HG02642 (cell line): Measurements from ENCODE around the gene MDH1.
"Not testable (repeated sequence)": the region's sequence is repeated elsewhere in the genome, so short reads cannot be mapped to it uniquely, and the experiment has no call there.

Experiments
- ATAC-seq: cut with Tn5 transposase; IDR thresholded peaks from one replicate; pipeline ENCODE4 v1.9.1; 2021; ENCODE audit warnings: mild to moderate bottlenecking; ENCODE audit not compliant: unreplicated experiment, poor library complexity

MDH1 gene

GRCh38 chr2:63587814-63588384, 864 bp upstream of the MDH1 start:
- no peak for ATAC-seq

GRCh38 chr2:63589148-63589958, 590 bp downstream of the MDH1 start:
- ATAC-seq = peak; percentile 13

GRCh38 chr2:63590626-63591408, 2.1 kb downstream of the MDH1 start:
- no peak for ATAC-seq

GRCh38 chr2:63591566-63592175, 2.9 kb downstream of the MDH1 start:
- ATAC-seq = no peak

GRCh38 chr2:63594660-63595059, 5.9 kb downstream of the MDH1 start:
- ATAC-seq = no peak

- ATAC-seq = no peak
These were observed 7.7 kb downstream of the MDH1 start for GRCh38 chr2:63596401-63596883.

GRCh38 chr2:63598981-63599380, 10.2 kb downstream of the MDH1 start:
- ATAC-seq = no peak

- ATAC-seq = no peak
These were observed 12.2 kb downstream of the MDH1 start for GRCh38 chr2:63600881-63601460.

- no peak for ATAC-seq
These were observed 15.9 kb downstream of the MDH1 start for GRCh38 chr2:63604666-63605065.

GRCh38 chr2:63608865-63609264, 20.1 kb downstream of the MDH1 start:
- not testable (repeated sequence) for ATAC-seq

GRCh38 chr2:63610525-63610924, 21.8 kb downstream of the MDH1 start:
- no peak for ATAC-seq

GRCh38 chr2:63613391-63613901, 24.7 kb downstream of the MDH1 start:
- ATAC-seq = no peak

GRCh38 chr2:63614448-63614968, 25.7 kb downstream of the MDH1 start:
- no peak for ATAC-seq

GRCh38 chr2:63614983-63615945, 26.5 kb downstream of the MDH1 start:
- ATAC-seq = no peak

GRCh38 chr2:63617366-63617765, 28.6 kb downstream of the MDH1 start:
- no peak for ATAC-seq

GRCh38 chr2:63619328-63619727, 30.6 kb downstream of the MDH1 start:
- no peak for ATAC-seq

GRCh38 chr2:63622751-63623150, 34.0 kb downstream of the MDH1 start:
- ATAC-seq = no peak

GRCh38 chr2:63623763-63624162, 35.0 kb downstream of the MDH1 start:
- ATAC-seq = not testable (repeated sequence)

- no peak for ATAC-seq
These were observed 39.1 kb downstream of the MDH1 start for GRCh38 chr2:63627866-63628265.
